Gastrocnemius medialis (tissue), 4 donors: ENCODE data around the gene BLZF1. TPM values are rescaled to one million over a fixed set of nuclear protein-coding genes. Genes with fewer than 3 reads are reported as not detected.

ENCODE experiments used
- ATAC-seq, 2 donors: fragments of 150-250 bp; one replicate each; pipeline ENCODE4 v1.9.1; 2016
- DNase-seq, 2 donors: peaks; one replicate each; pipeline ENCODE4 v3.0.0-alpha.2; 2019
- H3K27ac ChIP-seq, 4 donors: fragments of 200-600 bp; sonication (generic); 1 replicate in 1 of 4; 2 replicates in 3 of 4; pipeline ENCODE4 v1.5.1; 2016 to 2018; ENCODE audit warnings: mild to moderate bottlenecking in 2 of 4, moderate library complexity in 1 of 4
- H3K27me3 ChIP-seq, 3 donors: fragments of 200-600 bp; sonication (generic) in 2 of 3; 1 replicate in 1 of 3; 2 replicates in 2 of 3; pipeline versions ENCODE4 v1.5.1 to v1.6.0; 2016 to 2019; ENCODE audit warnings: mild to moderate bottlenecking in 1 of 3, moderate library complexity in 1 of 3
- H3K36me3 ChIP-seq, 2 donors: fragments of 200-600 bp; sonication (generic) in 1 of 2; one replicate each; pipeline ENCODE4 v1.5.1; 2017 to 2018
- H3K4me1 ChIP-seq, 2 donors: fragments of 200-600 bp; sonication (generic) in 1 of 2; one replicate each; pipeline ENCODE4 v1.5.1; 2016 to 2017; ENCODE audit warnings: mild to moderate bottlenecking in 2 of 2
- H3K4me3 ChIP-seq, 4 donors: fragments of 200-600 bp; sonication (generic) in 3 of 4; 1 replicate in 1 of 4; 2 replicates in 3 of 4; pipeline ENCODE4 v1.5.1; 2016 to 2019; ENCODE audit warnings: mild to moderate bottlenecking in 2 of 4
- H3K9me3 ChIP-seq, 3 donors: fragments of 200-600 bp; sonication (generic) in 2 of 3; 1 replicate in 1 of 3; 2 replicates in 2 of 3; pipeline ENCODE4 v1.5.1; 2016 to 2019
- CTCF ChIP-seq, 5 experiments: fragments of 450-650 bp in 3 of 5; fragments of 200-600 bp in 2 of 5; sonication (generic) in 2 of 5; IDR thresholded peaks in 4 of 5; conservative IDR thresholded peaks in 1 of 5; 1 replicate in 4 of 5; 2 replicates in 1 of 5; pipeline ENCODE4 v1.5.1; 2016 to 2019; ENCODE audit warnings: antibody characterized with exemption in 5 of 5, mild to moderate bottlenecking in 3 of 5, moderate library complexity in 3 of 5
- POLR2A ChIP-seq, 2 donors: fragments of 450-650 bp; IDR thresholded peaks; one replicate each; pipeline ENCODE4 v1.6.1; 2017; ENCODE audit warnings: antibody characterized with exemption in 2 of 2, mild to moderate bottlenecking in 2 of 2, moderate library complexity in 2 of 2
- in situ Hi-C, 4 donors: fragments of 200-750 bp; cut with MboI; loops; one replicate each; pipeline versions ENCODE4 v1.15.0 to v1.8.0; 2017; ENCODE audit warnings: low sequenced_read_pairs in 4 of 4
- intact Hi-C: fragments of 100-400 bp; cut with DNase I; formaldehyde crosslinking; loops from one replicate; pipeline ENCODE4 v1.15.1; 2023; ENCODE audit warnings: low total_unique reads
- total RNA-seq, 4 donors: library from RNA; depleted of rRNA; stranded (reverse); fragments of >200 nt; gene quantifications; one replicate each; pipeline versions ENCODE4 v1.1.0 to v1.2.3, GENCODE V29; 2016

The BLZF1 gene
- total RNA-seq, 4 donors from 2014 or later, result 10.2 to 17.7 (median 14.6) TPM

DNA sequence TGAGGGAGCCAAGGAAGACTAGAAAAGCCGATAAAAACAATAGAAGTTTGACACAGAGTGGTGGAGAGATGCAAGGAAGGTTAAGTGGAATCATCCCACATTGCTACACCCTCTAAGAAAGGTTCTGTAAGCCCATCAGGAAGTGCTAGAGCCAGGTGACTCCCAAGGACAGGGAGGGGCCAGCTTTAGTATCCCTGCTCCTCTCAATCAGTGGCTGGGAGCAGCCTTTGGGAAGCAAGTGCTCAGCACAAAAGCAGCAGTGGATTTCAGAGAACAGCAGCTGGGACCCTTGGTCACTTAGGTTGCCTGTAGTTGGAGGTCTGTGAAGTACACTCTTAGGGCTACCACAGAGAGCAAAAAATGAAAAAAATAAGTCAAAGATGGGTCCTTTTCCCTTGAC lies 42.9 kb upstream of the BLZF1 start:
- H3K4me3 ChIP-seq, result no peak overlapping the region
- no peaks in the 10 kb centered on the region for H3K4me1 ChIP-seq
- TF ChIP-seq POLR2A (IDR thresholded peaks at IDR 0.05) (no peak), CTCF (IDR thresholded peaks at IDR 0.05 in 4 of 5, conservative IDR thresholded peaks at IDR 0.05 in 1 of 5) (no peak)
- H3K36me3 ChIP-seq, result no peaks in the 10 kb centered on the region
- in situ Hi-C loops (loop anchor here in 1 of 4 donors (25.0 kb wide), 2 partner anchors 888 to 988 kb away; no protein-coding TSS in a partner anchor), intact Hi-C loops (no loop called here)
- no peaks in the 10 kb centered on the region for H3K9me3 ChIP-seq
- DNase-seq (no peak), ATAC-seq (no peak)
- no peak overlapping the region for H3K27ac ChIP-seq
- H3K27me3 ChIP-seq, result no peaks in the 10 kb centered on the region

GRCh38 chr1:169326261-169326955 lies 41.6 kb upstream of the BLZF1 start:
- in situ Hi-C loops (loop anchor here in 1 of 4 donors (25.0 kb wide), 2 partner anchors 889 to 989 kb away; no protein-coding TSS in a partner anchor), intact Hi-C loops (no loop called here)
- Histone ChIP-seq H3K9me3 (no peaks in the 10 kb centered on the region), H3K36me3 (no peaks in the 10 kb centered on the region), H3K4me1 (no peaks in the 10 kb centered on the region), H3K27ac (no peak overlapping the region), H3K27me3 (no peaks in the 10 kb centered on the region), H3K4me3 (no peak overlapping the region)
- no peak for TF ChIP-seq CTCF (IDR thresholded peaks at IDR 0.05 in 4 of 5, conservative IDR thresholded peaks at IDR 0.05 in 1 of 5)
- no peak for TF ChIP-seq POLR2A (IDR thresholded peaks at IDR 0.05)
- no peak for ATAC-seq
- no peak for DNase-seq

DNA sequence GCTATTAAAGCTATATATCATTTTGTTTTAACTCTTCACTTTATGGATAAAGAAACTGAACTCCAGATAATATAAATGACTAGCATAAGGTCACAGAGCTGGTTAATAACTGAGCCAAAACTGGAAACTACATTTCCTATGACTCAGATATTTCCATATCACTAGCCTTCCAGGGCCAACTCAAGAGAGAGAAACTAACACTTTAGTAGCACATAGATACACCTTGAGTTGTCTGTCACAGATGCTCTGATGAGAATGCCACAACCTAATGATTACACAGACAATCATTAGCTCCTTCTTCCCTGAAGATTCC lies 41.1 kb upstream of the BLZF1 start:
- no peak for ATAC-seq
- no peak overlapping the region for H3K27ac ChIP-seq
- no peaks in the 10 kb centered on the region for H3K36me3 ChIP-seq
- H3K4me1 ChIP-seq, result no peaks in the 10 kb centered on the region
- no peaks in the 10 kb centered on the region for H3K9me3 ChIP-seq
- intact Hi-C loops (no loop called here), in situ Hi-C loops (loop anchor here in 1 of 4 donors (25.0 kb wide), 2 partner anchors 890 to 990 kb away; no protein-coding TSS in a partner anchor)
- TF ChIP-seq POLR2A (IDR thresholded peaks at IDR 0.05), result no peak
- no peak for TF ChIP-seq CTCF (IDR thresholded peaks at IDR 0.05 in 4 of 5, conservative IDR thresholded peaks at IDR 0.05 in 1 of 5)
- DNase-seq, result no peak
- no peaks in the 10 kb centered on the region for H3K27me3 ChIP-seq
- no peak overlapping the region for H3K4me3 ChIP-seq

GRCh38 chr1:169327875-169328274 lies 40.1 kb upstream of the BLZF1 start:
- H3K4me3 ChIP-seq, result no peak overlapping the region
- intact Hi-C loops, result no loop called here
- TF ChIP-seq POLR2A (IDR thresholded peaks at IDR 0.05), result no peak
- TF ChIP-seq CTCF (IDR thresholded peaks at IDR 0.05 in 4 of 5, conservative IDR thresholded peaks at IDR 0.05 in 1 of 5), result no peak
- no peaks in the 10 kb centered on the region for H3K4me1 ChIP-seq
- H3K36me3 ChIP-seq, result no peaks in the 10 kb centered on the region
- ATAC-seq (no peak), DNase-seq (no peak)
- no peak overlapping the region for H3K27ac ChIP-seq
- no peaks in the 10 kb centered on the region for H3K9me3 ChIP-seq
- H3K27me3 ChIP-seq, result no peaks in the 10 kb centered on the region
- in situ Hi-C loops, result loop anchor here in 1 of 4 donors (25.0 kb wide), 2 partner anchors 891 to 991 kb away; no protein-coding TSS in a partner anchor
